ENCODE results near the gene WNK3.

GRCh38 chrX:54193085-54193821 lies 164.6 kb downstream of the WNK3 start:
- TF ChIP-seq EZH2 (IDR thresholded peaks at IDR 0.05; ENCODE audit: insufficient read depth, poor library complexity, severe bottlenecking) (no peak), EZH2phosphoT487 (IDR thresholded peaks at IDR 0.05; ENCODE audit: insufficient read depth, low read depth) (no peak)
